Esophagus muscularis mucosa (tissue), 4 donors: ENCODE data around the gene KATNB1.

Experiments
- CTCF ChIP-seq, 3 experiments: fragments of 200-600 bp in 2 of 3; fragments of 450-650 bp in 1 of 3; sonication (generic) in 2 of 3; IDR thresholded peaks; one replicate each; pipeline ENCODE4 v1.5.1; 2017 to 2019; ENCODE audit warnings: antibody characterized with exemption in 3 of 3, mild to moderate bottlenecking in 2 of 3, moderate library complexity in 1 of 3
- EP300 ChIP-seq: sonication (generic); formaldehyde crosslinking; IDR thresholded peaks from one replicate; pipeline ENCODE4 v1.6.1; 2017; ENCODE audit warnings: antibody characterized with exemption
- POLR2A ChIP-seq: fragments of 450-650 bp; IDR thresholded peaks from one replicate; pipeline ENCODE4 v1.6.1; 2017; ENCODE audit warnings: antibody characterized with exemption, moderate library complexity, mild to moderate bottlenecking, low read depth
- POLR2AphosphoS5 ChIP-seq, 2 donors: sonication (generic); formaldehyde crosslinking; IDR thresholded peaks; one replicate each; pipeline ENCODE4 v1.6.1; 2017; ENCODE audit warnings: antibody characterized with exemption in 2 of 2

- no peak for TF ChIP-seq POLR2AphosphoS5 (IDR thresholded peaks at IDR 0.05)
- no peak for TF ChIP-seq CTCF (IDR thresholded peaks at IDR 0.05)
- no peak for TF ChIP-seq EP300
- TF ChIP-seq POLR2A: no peak
These were observed 1.1 kb downstream of the KATNB1 start for GRCh38 chr16:57736419-57737351.
